Hepatocyte (in vitro differentiated cells): Measurements from ENCODE around the gene CYFIP1.

Source experiments
- CTCF ChIP-seq: fragments of 200-600 bp; sonication (generic); IDR thresholded peaks from 2 replicates; pipeline ENCODE4 v1.5.1; 2016; ENCODE audit warnings: antibody characterized with exemption, mild to moderate bottlenecking; ENCODE audit not compliant: poor library complexity
- EZH2 ChIP-seq: fragments of 200-600 bp; sonication (generic); IDR thresholded peaks from 2 replicates; pipeline ENCODE4 v1.6.1; 2016; ENCODE audit warnings: antibody characterized with exemption, mild to moderate bottlenecking, borderline replicate concordance

DNA sequence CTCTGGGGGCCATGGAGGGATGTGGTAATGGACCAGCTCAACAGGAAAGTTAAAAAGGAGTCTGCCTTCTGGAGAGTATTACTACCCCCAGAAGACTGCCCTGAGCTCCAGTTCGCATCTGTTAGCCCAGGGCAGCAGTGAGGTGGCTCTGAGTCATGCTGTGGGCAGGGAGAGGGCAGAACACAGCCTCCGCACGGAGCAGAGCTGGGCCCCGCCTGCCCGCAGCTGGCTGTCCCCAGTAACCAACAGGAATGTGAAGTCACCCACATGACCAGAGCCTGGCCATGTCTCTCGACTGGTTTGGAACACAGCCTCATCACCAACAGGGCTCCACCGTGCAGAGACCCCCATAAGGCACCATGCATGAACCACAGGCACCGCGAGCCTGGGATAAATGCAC is 62.1 kb downstream of the CYFIP1 start:
- TF ChIP-seq CTCF: no peak
- TF ChIP-seq EZH2: no peak
